WTC11 (cell line): ENCODE data around the gene LUM.

Experiments
- CTCF ChIP-seq: fragments of 200-600 bp; IDR thresholded peaks from 2 replicates; pipeline ENCODE4 v1.8.0; 2022; ENCODE audit warnings: antibody characterized with exemption
- FOXJ3 ChIP-seq: sonication (generic); formaldehyde crosslinking; IDR thresholded peaks from 2 replicates; pipeline ENCODE4 v1.9.0; 2021; ENCODE audit warnings: missing genetic modification reagents, mild to moderate bottlenecking, borderline replicate concordance
- FOXP1 ChIP-seq: sonication (generic); formaldehyde crosslinking; IDR thresholded peaks from 2 replicates; pipeline ENCODE4 v1.8.0; 2022; ENCODE audit warnings: missing genetic modification reagents, mild to moderate bottlenecking, moderate library complexity, borderline replicate concordance
- NR1H2 ChIP-seq: sonication (generic); formaldehyde crosslinking; IDR thresholded peaks from 2 replicates; pipeline ENCODE4 v1.9.0; 2021; ENCODE audit warnings: mild to moderate bottlenecking, moderate library complexity, missing genetic modification reagents
- TEAD1 ChIP-seq: sonication (generic); formaldehyde crosslinking; IDR thresholded peaks from 2 replicates; pipeline ENCODE4 v1.8.0; 2022; ENCODE audit warnings: mild to moderate bottlenecking, missing genetic modification reagents
- TEAD4 ChIP-seq: sonication (generic); formaldehyde crosslinking; IDR thresholded peaks from 2 replicates; pipeline ENCODE4 v1.8.0; 2022; ENCODE audit warnings: mild to moderate bottlenecking, missing genetic modification reagents
- ZNF263 ChIP-seq: sonication (generic); formaldehyde crosslinking; IDR thresholded peaks from 2 replicates; pipeline ENCODE4 v1.8.1; 2022; ENCODE audit warnings: low read depth, mild to moderate bottlenecking, moderate library complexity, missing genetic modification reagents
- ZNF396 ChIP-seq: fragments of 250-450 bp; sonication (Bioruptor Pico); IDR thresholded peaks from 2 replicates; pipeline ENCODE4 v1.8.0; 2021; ENCODE audit warnings: mild to moderate bottlenecking, moderate library complexity, borderline replicate concordance

DNA sequence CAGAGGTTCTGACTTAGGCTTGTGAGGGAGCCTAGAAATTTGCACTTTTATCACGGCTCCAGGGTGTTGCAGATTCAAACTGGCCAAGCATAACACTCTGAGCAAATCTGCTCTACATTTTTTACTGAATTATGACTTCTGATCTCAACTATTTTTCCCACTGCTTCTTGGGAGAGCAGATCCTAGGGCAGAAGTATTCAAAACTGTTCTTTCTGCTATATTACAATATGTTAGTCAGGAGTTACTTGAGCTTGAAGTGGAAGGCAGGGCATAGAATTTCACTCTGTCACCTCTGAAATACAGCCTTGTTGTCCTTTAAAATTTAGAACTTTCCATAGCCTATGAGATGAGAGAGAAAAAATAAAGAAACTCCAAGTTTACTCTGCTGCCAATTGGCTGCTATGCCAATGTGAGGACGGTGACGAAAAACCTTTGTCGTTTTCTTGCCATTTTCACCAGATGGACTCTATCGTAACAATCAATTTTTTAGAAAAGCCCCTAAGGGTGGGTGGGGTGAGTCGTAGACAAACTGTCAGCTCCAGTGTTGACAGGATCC is 37.1 kb downstream of the LUM start:
- no peak for TF ChIP-seq ZNF396
- TF ChIP-seq NR1H2, result no peak
- TF ChIP-seq TEAD1 (CRISPR knock-in tag), result no peak
- no peak for TF ChIP-seq TEAD4 (CRISPR knock-in tag)
- TF ChIP-seq FOXP1 (CRISPR knock-in tag), result no peak
- no peak for TF ChIP-seq CTCF
- no peak for TF ChIP-seq ZNF263 (CRISPR knock-in tag)
- TF ChIP-seq FOXJ3 (CRISPR knock-in tag), result no peak
